Tibial nerve (tissue), 4 donors: ENCODE measurements around the gene SMARCAD1.
"Not testable (repeated sequence)": the region's sequence is repeated elsewhere in the genome, so short reads cannot be mapped to it uniquely, and the experiment has no call there.

Source experiments
- CTCF ChIP-seq, 5 experiments: fragments of 200-600 bp in 3 of 5; fragments of 450-650 bp in 2 of 5; sonication (generic) in 3 of 5; IDR thresholded peaks; one replicate each; pipeline ENCODE4 v1.5.1; 2016 to 2019; ENCODE audit warnings: antibody characterized with exemption in 5 of 5, mild to moderate bottlenecking in 3 of 5, moderate library complexity in 2 of 5
- EP300 ChIP-seq, 2 donors: sonication (generic); formaldehyde crosslinking; IDR thresholded peaks; one replicate each; pipeline ENCODE4 v1.6.1; 2017; ENCODE audit warnings: antibody characterized with exemption in 2 of 2, mild to moderate bottlenecking in 1 of 2

DNA sequence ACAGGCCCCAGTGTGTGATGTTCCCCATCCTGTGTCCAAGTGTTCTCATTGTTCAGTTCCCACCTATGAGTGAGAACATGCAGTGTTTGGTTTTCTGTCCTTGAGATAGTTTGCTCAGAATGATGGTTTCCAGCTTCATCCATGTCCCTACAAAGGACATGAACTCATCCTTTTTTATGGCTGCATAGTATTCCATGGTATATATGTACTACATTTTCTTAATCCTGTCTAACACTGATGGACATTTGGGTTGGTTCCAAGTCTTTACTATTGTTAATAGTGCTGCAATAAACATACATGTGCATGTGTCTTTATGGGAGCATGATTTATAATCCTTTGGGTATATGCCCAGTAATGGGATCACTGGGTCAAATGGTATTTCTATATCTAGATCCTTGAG is 112.3 kb downstream of the SMARCAD1 start:
- not testable (repeated sequence) for TF ChIP-seq CTCF, EP300 (IDR thresholded peaks at IDR 0.05)
